OCI-LY1 (cell line): Measurements from ENCODE around the gene FMO3.

ENCODE experiments used
- H2AFZ ChIP-seq: fragments of 200-600 bp; sonication (generic), shearing (Covaris generic); 2 replicates; pipeline ENCODE4 v1.6.0; 2014; ENCODE audit warnings: antibody characterized with exemption, mild to moderate bottlenecking, low read length
- H3F3A ChIP-seq: fragments of 200-600 bp; sonication (generic), shearing (Covaris generic); 2 replicates; pipeline ENCODE4 v1.6.0; 2014; ENCODE audit warnings: mild to moderate bottlenecking, antibody characterized with exemption, low read length, moderate library complexity; ENCODE audit not compliant: insufficient read depth
- H3K27ac ChIP-seq: fragments of 200-600 bp; sonication (generic); 2 replicates; pipeline ENCODE4 v1.5.1; 2014; ENCODE audit warnings: low read length, mixed run types, mild to moderate bottlenecking, low read depth; ENCODE audit not compliant: poor library complexity, severe bottlenecking
- H3K27me3 ChIP-seq: fragments of 200-600 bp; sonication (generic); 2 replicates; pipeline ENCODE4 v1.6.0; 2014; ENCODE audit warnings: antibody characterized with exemption, mild to moderate bottlenecking, low read length, moderate library complexity; ENCODE audit not compliant: insufficient read depth
- H3K36me3 ChIP-seq: fragments of 200-600 bp; sonication (generic); 2 replicates; pipeline ENCODE4 v1.6.1; 2014; ENCODE audit warnings: mild to moderate bottlenecking, antibody characterized with exemption, low read length, moderate library complexity, mixed read lengths; ENCODE audit not compliant: insufficient read depth
- H3K4me1 ChIP-seq: fragments of 200-600 bp; sonication (generic); 2 replicates; pipeline ENCODE4 v1.5.1; 2014; ENCODE audit warnings: mild to moderate bottlenecking, low read length, moderate library complexity; ENCODE audit not compliant: insufficient read depth, severe bottlenecking
- H3K4me2 ChIP-seq: fragments of 200-600 bp; sonication (generic), shearing (Covaris generic); 2 replicates; pipeline ENCODE4 v1.6.1; 2014; ENCODE audit warnings: low read length
- H3K4me3 ChIP-seq: fragments of 200-600 bp; sonication (generic); 2 replicates; pipeline ENCODE4 v1.5.1; 2014; ENCODE audit warnings: low read length, low read depth, mild to moderate bottlenecking, mixed read lengths; ENCODE audit not compliant: poor library complexity, severe bottlenecking
- H3K79me2 ChIP-seq: fragments of 200-600 bp; shearing (Covaris generic); 2 replicates; pipeline ENCODE4 v1.6.1; 2016; ENCODE audit warnings: mixed run types, low read length, mixed read lengths; ENCODE audit not compliant: insufficient read depth
- H3K9ac ChIP-seq: fragments of 200-600 bp; sonication (generic), shearing (Covaris generic); 2 replicates; pipeline ENCODE4 v1.6.1; 2014; ENCODE audit warnings: mild to moderate bottlenecking, low read length, mixed read lengths
- H3K9me2 ChIP-seq: fragments of 200-600 bp; sonication (generic), shearing (Covaris generic); 2 replicates; pipeline ENCODE4 v1.6.1; 2014; ENCODE audit warnings: low read depth, mild to moderate bottlenecking, low read length, mixed read lengths
- H3K9me3 ChIP-seq: fragments of 200-600 bp; shearing (Covaris generic); 2 replicates; pipeline ENCODE4 v1.6.1; 2014; ENCODE audit warnings: low read length, mixed read lengths
- H4K20me1 ChIP-seq: fragments of 200-600 bp; sonication (generic), shearing (Covaris generic); 2 replicates; pipeline ENCODE4 v1.6.0; 2016; ENCODE audit warnings: mild to moderate bottlenecking, low read length; ENCODE audit not compliant: insufficient read depth
- EZH2 ChIP-seq: fragments of 200-600 bp; sonication (generic), shearing (Covaris generic); IDR thresholded peaks from 2 replicates; pipeline ENCODE4 v1.8.0; 2017; ENCODE audit warnings: borderline replicate concordance, mixed run types, mild to moderate bottlenecking, antibody characterized with exemption, low read length, moderate library complexity, mixed read lengths
- TF ChIP-seq, protein P1 (sequence below): fragments of 200-600 bp; sonication (generic), shearing (Covaris generic); IDR thresholded peaks from 2 replicates; pipeline ENCODE4 v1.5.1; 2017; ENCODE audit warnings: mild to moderate bottlenecking, antibody characterized with exemption, low read length, moderate library complexity, mixed read lengths

Gene FMO3

DNA sequence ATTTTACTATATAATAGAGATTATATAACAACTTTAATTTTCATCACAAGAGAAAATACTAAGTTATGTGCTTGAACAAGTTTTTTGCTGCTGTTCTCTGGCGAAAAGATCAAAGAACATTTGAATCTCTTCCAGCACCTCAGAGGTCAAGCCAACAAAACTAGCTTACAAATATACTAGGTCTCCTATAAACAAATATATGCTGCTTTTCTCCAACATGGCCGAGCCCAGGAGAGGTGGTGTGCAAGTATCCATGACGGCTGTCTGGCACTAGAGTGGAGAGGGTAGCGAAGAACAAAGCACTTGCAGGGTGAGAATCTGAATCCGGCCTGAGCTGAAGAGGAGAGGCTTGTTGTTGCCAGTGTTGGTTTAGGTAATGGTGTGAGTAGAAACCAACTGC is 7.5 kb upstream of the FMO3 start:
- H4K20me1 ChIP-seq: no peaks in the 10 kb centered on the region
- no peaks in the 10 kb centered on the region for H3K36me3 ChIP-seq
- H3K27me3 ChIP-seq: no peaks in the 10 kb centered on the region
- no peaks in the 10 kb centered on the region for H3K9me2 ChIP-seq
- H3K9ac ChIP-seq: no peak overlapping the region
- no peaks in the 10 kb centered on the region for H3K79me2 ChIP-seq
- no peaks in the 10 kb centered on the region for H3K9me3 ChIP-seq
- no peaks in the 10 kb centered on the region for H3K4me1 ChIP-seq
- no peak overlapping the region for H3K27ac ChIP-seq
- TF ChIP-seq, protein P1, sequence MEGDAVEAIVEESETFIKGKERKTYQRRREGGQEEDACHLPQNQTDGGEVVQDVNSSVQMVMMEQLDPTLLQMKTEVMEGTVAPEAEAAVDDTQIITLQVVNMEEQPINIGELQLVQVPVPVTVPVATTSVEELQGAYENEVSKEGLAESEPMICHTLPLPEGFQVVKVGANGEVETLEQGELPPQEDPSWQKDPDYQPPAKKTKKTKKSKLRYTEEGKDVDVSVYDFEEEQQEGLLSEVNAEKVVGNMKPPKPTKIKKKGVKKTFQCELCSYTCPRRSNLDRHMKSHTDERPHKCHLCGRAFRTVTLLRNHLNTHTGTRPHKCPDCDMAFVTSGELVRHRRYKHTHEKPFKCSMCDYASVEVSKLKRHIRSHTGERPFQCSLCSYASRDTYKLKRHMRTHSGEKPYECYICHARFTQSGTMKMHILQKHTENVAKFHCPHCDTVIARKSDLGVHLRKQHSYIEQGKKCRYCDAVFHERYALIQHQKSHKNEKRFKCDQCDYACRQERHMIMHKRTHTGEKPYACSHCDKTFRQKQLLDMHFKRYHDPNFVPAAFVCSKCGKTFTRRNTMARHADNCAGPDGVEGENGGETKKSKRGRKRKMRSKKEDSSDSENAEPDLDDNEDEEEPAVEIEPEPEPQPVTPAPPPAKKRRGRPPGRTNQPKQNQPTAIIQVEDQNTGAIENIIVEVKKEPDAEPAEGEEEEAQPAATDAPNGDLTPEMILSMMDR: no peak
- no peak for TF ChIP-seq EZH2
- H3K4me2 ChIP-seq: no peak overlapping the region
- H3F3A ChIP-seq: no peaks in the 10 kb centered on the region
- H3K4me3 ChIP-seq: no peak overlapping the region
- H2AFZ ChIP-seq: no peak overlapping the region

DNA sequence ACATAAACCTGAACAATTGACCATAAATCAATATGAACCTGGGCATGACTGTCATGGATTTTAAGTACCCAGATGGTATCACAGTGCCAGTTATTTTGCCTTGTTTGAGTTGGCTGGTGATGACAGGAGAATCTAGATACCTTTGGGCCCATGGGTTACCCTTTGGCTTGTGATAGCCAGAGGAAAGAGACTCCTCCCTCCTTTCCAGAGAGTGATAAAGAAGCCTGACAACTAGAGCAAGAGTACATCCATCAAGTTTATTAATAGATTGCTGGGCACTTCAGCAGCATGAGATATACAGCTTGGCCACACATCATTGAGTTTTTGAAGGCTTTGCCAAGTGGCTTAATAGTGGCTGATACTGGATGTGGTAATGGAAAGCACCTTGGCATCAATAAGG is 6.6 kb upstream of the FMO3 start:
- H3K36me3 ChIP-seq: no peaks in the 10 kb centered on the region
- TF ChIP-seq EZH2: no peak
- TF ChIP-seq, protein P1: no peak
- H3K4me1 ChIP-seq: no peaks in the 10 kb centered on the region
- no peak overlapping the region for H3K9ac ChIP-seq
- no peaks in the 10 kb centered on the region for H3K9me3 ChIP-seq
- no peak overlapping the region for H3K27ac ChIP-seq
- no peaks in the 10 kb centered on the region for H3K9me2 ChIP-seq
- H2AFZ ChIP-seq: no peak overlapping the region
- H4K20me1 ChIP-seq: no peaks in the 10 kb centered on the region
- no peak overlapping the region for H3K4me3 ChIP-seq
- no peaks in the 10 kb centered on the region for H3K27me3 ChIP-seq
- no peaks in the 10 kb centered on the region for H3K79me2 ChIP-seq
- no peaks in the 10 kb centered on the region for H3F3A ChIP-seq
- H3K4me2 ChIP-seq: no peak overlapping the region

DNA sequence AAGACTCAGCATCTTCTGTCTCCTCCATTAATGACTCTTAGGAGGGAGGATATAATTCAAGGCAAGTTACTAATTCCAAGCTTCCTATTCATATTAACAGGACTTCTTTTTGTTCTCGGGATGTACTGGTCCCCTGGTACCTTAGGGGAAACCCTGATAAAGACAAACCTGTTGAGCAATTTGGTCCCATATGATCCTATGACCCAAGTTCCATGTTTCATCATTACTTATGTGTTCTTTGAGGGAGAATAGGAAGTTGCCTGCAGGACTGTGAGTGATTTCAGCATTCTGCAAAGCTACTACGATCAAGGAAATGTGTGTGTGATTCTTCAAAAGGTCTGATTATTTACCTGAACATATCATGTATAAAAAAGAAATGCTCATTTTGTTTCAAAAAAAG is 5.8 kb upstream of the FMO3 start:
- H3K79me2 ChIP-seq: no peaks in the 10 kb centered on the region
- no peak overlapping the region for H3K9ac ChIP-seq
- H3K27ac ChIP-seq: no peak overlapping the region
- H3K9me3 ChIP-seq: no peaks in the 10 kb centered on the region
- no peaks in the 10 kb centered on the region for H3K36me3 ChIP-seq
- H3K9me2 ChIP-seq: no peaks in the 10 kb centered on the region
- H4K20me1 ChIP-seq: no peaks in the 10 kb centered on the region
- no peak overlapping the region for H3K4me2 ChIP-seq
- H3K27me3 ChIP-seq: no peaks in the 10 kb centered on the region
- H3K4me3 ChIP-seq: no peak overlapping the region
- no peaks in the 10 kb centered on the region for H3K4me1 ChIP-seq
- no peak overlapping the region for H2AFZ ChIP-seq
- no peaks in the 10 kb centered on the region for H3F3A ChIP-seq
- TF ChIP-seq EZH2: no peak
- TF ChIP-seq, protein P1: no peak
